ENCODE results near the gene USP25.

USP25 gene

DNA sequence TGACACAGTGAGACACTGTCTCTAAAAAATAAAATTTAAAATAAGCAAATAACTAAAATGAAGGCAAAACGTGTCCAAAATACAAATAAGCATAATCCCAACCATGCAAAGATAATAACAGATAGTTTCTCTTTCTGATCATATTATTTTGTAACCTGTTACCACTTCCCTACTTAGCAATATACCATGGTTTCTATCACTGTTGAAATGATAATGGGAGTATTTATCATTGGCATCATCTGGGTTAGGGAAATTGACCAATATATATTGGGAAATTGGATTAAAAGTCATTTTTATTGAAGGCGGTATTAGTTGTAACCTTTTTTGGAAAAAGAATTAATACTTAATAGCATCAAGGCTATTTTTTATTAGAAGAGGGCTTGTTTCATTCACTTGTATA, 47.0 kb downstream of the USP25 start:
- H3K36me3 Mint-ChIP-seq (ENCODE audit: low read depth) = peaks cover 48% of the 10 kb centered on the region
- peaks cover 9% of the 10 kb centered on the region for H3K4me1 Mint-ChIP-seq
- TF ChIP-seq, protein P1, sequence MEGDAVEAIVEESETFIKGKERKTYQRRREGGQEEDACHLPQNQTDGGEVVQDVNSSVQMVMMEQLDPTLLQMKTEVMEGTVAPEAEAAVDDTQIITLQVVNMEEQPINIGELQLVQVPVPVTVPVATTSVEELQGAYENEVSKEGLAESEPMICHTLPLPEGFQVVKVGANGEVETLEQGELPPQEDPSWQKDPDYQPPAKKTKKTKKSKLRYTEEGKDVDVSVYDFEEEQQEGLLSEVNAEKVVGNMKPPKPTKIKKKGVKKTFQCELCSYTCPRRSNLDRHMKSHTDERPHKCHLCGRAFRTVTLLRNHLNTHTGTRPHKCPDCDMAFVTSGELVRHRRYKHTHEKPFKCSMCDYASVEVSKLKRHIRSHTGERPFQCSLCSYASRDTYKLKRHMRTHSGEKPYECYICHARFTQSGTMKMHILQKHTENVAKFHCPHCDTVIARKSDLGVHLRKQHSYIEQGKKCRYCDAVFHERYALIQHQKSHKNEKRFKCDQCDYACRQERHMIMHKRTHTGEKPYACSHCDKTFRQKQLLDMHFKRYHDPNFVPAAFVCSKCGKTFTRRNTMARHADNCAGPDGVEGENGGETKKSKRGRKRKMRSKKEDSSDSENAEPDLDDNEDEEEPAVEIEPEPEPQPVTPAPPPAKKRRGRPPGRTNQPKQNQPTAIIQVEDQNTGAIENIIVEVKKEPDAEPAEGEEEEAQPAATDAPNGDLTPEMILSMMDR (IDR thresholded peaks at IDR 0.05) = no peak
- H3K9me3 Mint-ChIP-seq = no peaks in the 10 kb centered on the region
- no peak for DNase-seq
- no peak overlapping the region for H3K27ac Mint-ChIP-seq
- no peaks in the 10 kb centered on the region for H3K27me3 Mint-ChIP-seq (ENCODE audit: low read depth, poor library complexity)
- no peak overlapping the region for H3K4me3 Mint-ChIP-seq

- H3K36me3 Mint-ChIP-seq (ENCODE audit: low read depth) = peaks cover 59% of the 10 kb centered on the region
- TF ChIP-seq, protein P1 (IDR thresholded peaks at IDR 0.05) = no peak
- no peaks in the 10 kb centered on the region for H3K27me3 Mint-ChIP-seq (ENCODE audit: low read depth, poor library complexity)
- H3K27ac Mint-ChIP-seq = no peak overlapping the region
- H3K4me1 Mint-ChIP-seq = no peaks in the 10 kb centered on the region
- no peak for DNase-seq
- peaks cover 20% of the 10 kb centered on the region for H3K9me3 Mint-ChIP-seq
- no peak overlapping the region for H3K4me3 Mint-ChIP-seq
Observed at GRCh38 chr21:15781986-15782385, 52.2 kb downstream of the USP25 start.

DNA sequence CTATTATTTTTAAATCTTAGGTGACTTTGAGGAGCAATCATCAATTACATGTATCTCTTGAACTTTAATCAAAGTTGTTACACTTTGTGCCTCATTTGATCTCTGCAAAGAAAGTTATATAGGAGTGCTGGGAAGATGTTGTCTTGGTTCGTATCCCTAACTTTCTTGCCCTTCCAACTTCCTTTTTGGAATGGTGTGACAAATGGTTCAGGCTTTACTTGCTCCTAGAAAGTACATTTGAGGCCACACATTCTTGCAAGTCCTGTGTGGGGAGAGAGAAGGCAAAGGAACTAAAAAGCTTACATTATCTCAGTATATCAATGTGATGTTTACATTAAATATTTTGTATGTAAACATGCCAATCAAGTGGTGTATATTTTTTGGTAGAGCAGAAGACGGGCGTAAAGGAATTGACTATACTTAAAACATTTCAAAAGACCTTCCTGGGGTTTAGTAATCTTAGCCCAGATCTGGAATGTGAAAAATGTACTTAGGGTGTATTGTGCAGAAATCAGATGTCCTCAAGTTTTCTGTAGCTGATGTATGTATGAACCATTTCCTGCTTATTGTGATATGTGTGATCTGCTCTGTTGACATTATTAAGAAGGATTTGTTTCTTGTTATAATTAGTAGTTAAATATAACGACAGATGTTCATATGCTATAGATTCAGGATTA, 59.2 kb downstream of the USP25 start:
- TF ChIP-seq, protein P1 (IDR thresholded peaks at IDR 0.05) = no peak
- Mint-ChIP-seq H3K9me3 (peaks cover 5% of the 10 kb centered on the region), H3K4me3 (no peak overlapping the region), H3K27ac (peak overlapping the region; percentile 25), H3K27me3 (ENCODE audit: low read depth, poor library complexity) (no peaks in the 10 kb centered on the region), H3K36me3 (ENCODE audit: low read depth) (peaks cover 32% of the 10 kb centered on the region), H3K4me1 (no peaks in the 10 kb centered on the region)
- no peak for DNase-seq

DNA sequence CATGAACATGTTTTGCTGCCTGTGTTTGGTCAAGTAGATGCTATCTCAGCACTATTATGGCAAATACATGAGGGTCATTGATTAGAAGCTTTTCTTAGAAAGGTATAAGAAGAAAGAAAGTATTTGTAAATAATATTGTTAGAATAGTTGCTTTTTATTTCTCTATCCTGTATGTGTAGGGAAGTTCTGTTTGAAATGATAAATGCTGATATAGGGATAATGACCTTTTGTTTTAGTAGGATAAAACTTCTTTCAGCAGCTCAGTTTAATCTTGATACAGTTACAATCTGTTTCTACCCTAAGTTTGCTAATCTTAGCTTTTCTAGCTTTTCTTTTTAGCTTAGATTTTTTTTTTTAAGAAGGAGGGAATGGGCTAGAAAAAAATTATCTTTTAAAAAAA, 63.3 kb downstream of the USP25 start:
- Mint-ChIP-seq H3K4me3 (no peak overlapping the region), H3K36me3 (ENCODE audit: low read depth) (peaks cover 18% of the 10 kb centered on the region), H3K9me3 (no peaks in the 10 kb centered on the region), H3K27ac (no peak overlapping the region), H3K4me1 (no peaks in the 10 kb centered on the region), H3K27me3 (ENCODE audit: low read depth, poor library complexity) (no peaks in the 10 kb centered on the region)
- TF ChIP-seq, protein P1 (IDR thresholded peaks at IDR 0.05) = no peak
- DNase-seq = no peak

GRCh38 chr21:15793550-15794235, 63.9 kb downstream of the USP25 start:
- Mint-ChIP-seq H3K27me3 (ENCODE audit: low read depth, poor library complexity) (no peaks in the 10 kb centered on the region), H3K27ac (no peak overlapping the region), H3K4me3 (no peak overlapping the region), H3K4me1 (no peaks in the 10 kb centered on the region), H3K36me3 (ENCODE audit: low read depth) (peaks cover 15% of the 10 kb centered on the region), H3K9me3 (no peaks in the 10 kb centered on the region)
- DNase-seq = no peak
- TF ChIP-seq, protein P1 (IDR thresholded peaks at IDR 0.05) = no peak

All from nephron progenitor cell (in vitro differentiated cells).